HepG2 (cell line): ENCODE measurements around the gene ESRP2. TPM values are rescaled to one million over a fixed set of nuclear protein-coding genes. Genes with fewer than 3 reads are reported as not detected.
A peak's percentile ranks its signal among the peaks of the same experiment; 100 is the strongest.

ENCODE experiments used
- CREM ChIP-seq, 2 experiments: sonication (generic) in 1 of 2; formaldehyde crosslinking in 1 of 2; IDR thresholded peaks; 2 replicates each; pipeline versions ENCODE4 v1.4.0 to v1.6.1; 2016 to 2020; ENCODE audit warnings: antibody characterized with exemption in 1 of 2, mild to moderate bottlenecking in 1 of 2, missing genetic modification reagents in 1 of 2
- FOXK1 ChIP-seq: sonication (generic); formaldehyde crosslinking; IDR thresholded peaks from 2 replicates; pipeline ENCODE4 v1.4.0; 2020; ENCODE audit warnings: low read depth, missing genetic modification reagents, borderline replicate concordance
- HHEX ChIP-seq: IDR thresholded peaks from 2 replicates; pipeline ENCODE4 v1.6.1; 2016; ENCODE audit warnings: control low read depth
- IKZF1 ChIP-seq: fragments of 450-650 bp; IDR thresholded peaks from 2 replicates; pipeline ENCODE4 v1.7.1; 2016
- KLF11 ChIP-seq: IDR thresholded peaks from 2 replicates; pipeline ENCODE4 v1.6.1; 2016; ENCODE audit warnings: missing compliant biosample characterization
- ZFP37 ChIP-seq: sonication (generic); formaldehyde crosslinking; IDR thresholded peaks from 2 replicates; pipeline ENCODE4 v1.4.0; 2020; ENCODE audit warnings: missing genetic modification reagents, borderline replicate concordance
- ZNF430 ChIP-seq: sonication (generic); formaldehyde crosslinking; IDR thresholded peaks from 2 replicates; pipeline ENCODE4 v1.9.0; 2021; ENCODE audit warnings: mild to moderate bottlenecking, missing genetic modification reagents
- ZNF549 ChIP-seq: sonication (generic); formaldehyde crosslinking; IDR thresholded peaks from 2 replicates; pipeline ENCODE4 v1.5.0; 2020; ENCODE audit warnings: missing genetic modification reagents
- ZNF550 ChIP-seq: sonication (generic); formaldehyde crosslinking; IDR thresholded peaks from 2 replicates; pipeline ENCODE4 v1.4.0; 2020; ENCODE audit warnings: mild to moderate bottlenecking, missing genetic modification reagents, borderline replicate concordance
- ZNF629 ChIP-seq: sonication (generic); formaldehyde crosslinking; conservative IDR thresholded peaks from 2 replicates; pipeline ENCODE4 v1.5.0; 2020; ENCODE audit warnings: missing genetic modification reagents
- ZNF713 ChIP-seq: sonication (generic); formaldehyde crosslinking; IDR thresholded peaks from 2 replicates; pipeline ENCODE4 v1.4.0; 2020; ENCODE audit warnings: mild to moderate bottlenecking, missing genetic modification reagents
- polyA plus RNA-seq, 8 experiments: library from polyadenylated mRNA; depleted of rRNA in 3 of 8; stranded (reverse) in 7 of 8; unstranded in 1 of 8; fragments of >200 nt; fragmentation: Illumina TruSeq in 4 of 8; extraction: Trizol in 4 of 8; gene quantifications; 2 replicates each; pipeline versions ENCODE4 v1.2.1 to v1.2.3, GENCODE V29; 2011 to 2016; ENCODE audit warnings: low read depth in 4 of 8, missing spikeins in 1 of 8, mixed read lengths in 1 of 8; ENCODE audit not compliant: insufficient read depth in 1 of 8
- total RNA-seq, 5 experiments: library from RNA; depleted of rRNA; stranded (reverse); fragments of >200 nt; fragmentation: Illumina TruSeq; extraction: Trizol; gene quantifications; 2 replicates each; pipeline ENCODE4 v1.2.3, GENCODE V29; 2016; ENCODE audit warnings: low read depth in 1 of 5
- TF ChIP-seq, protein P1 (sequence below): sonication (generic); formaldehyde crosslinking; IDR thresholded peaks from 2 replicates; pipeline ENCODE4 v1.8.1; 2022; ENCODE audit warnings: low read depth, mild to moderate bottlenecking, missing genetic modification reagents
- TF ChIP-seq, protein P2 (sequence below): sonication (generic); formaldehyde crosslinking; IDR thresholded peaks from 2 replicates; pipeline ENCODE4 v1.4.0; 2020; ENCODE audit warnings: low read depth, missing genetic modification reagents
- TF ChIP-seq, protein P3 (sequence below): sonication (generic); formaldehyde crosslinking; IDR thresholded peaks from 2 replicates; pipeline ENCODE4 v1.8.0; 2022; ENCODE audit warnings: missing genetic modification reagents, mild to moderate bottlenecking, inconsistent platforms, borderline replicate concordance
- TF ChIP-seq, protein P4 (sequence below): IDR thresholded peaks from 2 replicates; pipeline ENCODE4 v1.6.1; 2018; ENCODE audit warnings: missing genetic modification reagents, mild to moderate bottlenecking, missing compliant biosample characterization
- TF ChIP-seq, protein P5 (sequence below): sonication (generic); formaldehyde crosslinking; conservative IDR thresholded peaks from 2 replicates; pipeline ENCODE4 v1.8.0; 2022; ENCODE audit warnings: missing genetic modification reagents
- TF ChIP-seq, protein P6 (sequence below): sonication (generic); formaldehyde crosslinking; IDR thresholded peaks from 2 replicates; pipeline ENCODE4 v1.8.1; 2023; ENCODE audit warnings: missing genetic modification reagents, mild to moderate bottlenecking, borderline replicate concordance

ESRP2 gene
- total and polyA plus RNA-seq, 2 of the 13 experiments (the other 11 are each of a cell fraction or from before 2014, with no cell fraction given) = 21.1 to 32.4 TPM

DNA sequence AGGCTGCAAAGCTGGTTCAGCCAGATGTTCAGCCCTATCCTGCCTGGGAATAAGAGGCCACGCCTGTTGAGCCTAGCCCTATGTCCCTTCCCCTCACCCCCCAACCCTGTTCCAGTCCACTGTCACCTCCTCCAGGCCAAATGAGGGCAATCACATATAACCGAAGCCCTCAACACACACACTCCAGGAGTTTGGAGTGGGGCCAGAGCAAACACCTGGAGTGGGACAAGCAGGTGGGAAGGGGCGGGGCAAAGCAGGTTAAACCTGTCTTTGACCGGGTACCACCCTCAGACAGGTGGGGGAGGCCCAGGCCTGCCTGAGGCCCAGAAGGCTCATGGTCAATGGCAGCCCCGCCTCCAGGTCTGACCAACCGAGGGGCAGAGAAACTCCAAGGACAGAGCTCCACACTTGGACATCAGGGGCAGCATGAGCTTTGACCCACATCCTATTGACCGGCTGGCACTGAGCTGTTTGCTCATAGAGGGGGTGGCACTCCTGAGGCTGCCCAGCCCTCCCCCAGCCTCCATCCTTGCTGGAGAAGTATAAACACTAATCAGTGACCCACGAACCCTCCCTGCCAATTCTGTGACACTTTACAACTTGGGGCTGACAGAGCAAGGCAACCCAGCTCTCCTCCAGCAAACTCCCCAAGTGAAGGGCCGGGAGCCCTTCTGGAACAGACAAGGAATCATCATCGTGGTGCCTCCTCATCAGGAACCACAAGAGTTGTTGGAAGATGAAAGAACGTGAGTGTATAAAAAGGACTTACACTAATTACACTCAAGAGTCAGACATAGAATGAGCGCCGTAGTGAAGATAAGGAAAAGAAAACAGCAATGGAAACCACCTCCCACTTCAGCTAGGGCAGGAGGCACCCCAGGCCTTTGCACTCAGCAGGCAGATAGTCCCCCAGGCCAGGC, 1.5 kb downstream of the ESRP2 start (continued):
- TF ChIP-seq, protein P1, sequence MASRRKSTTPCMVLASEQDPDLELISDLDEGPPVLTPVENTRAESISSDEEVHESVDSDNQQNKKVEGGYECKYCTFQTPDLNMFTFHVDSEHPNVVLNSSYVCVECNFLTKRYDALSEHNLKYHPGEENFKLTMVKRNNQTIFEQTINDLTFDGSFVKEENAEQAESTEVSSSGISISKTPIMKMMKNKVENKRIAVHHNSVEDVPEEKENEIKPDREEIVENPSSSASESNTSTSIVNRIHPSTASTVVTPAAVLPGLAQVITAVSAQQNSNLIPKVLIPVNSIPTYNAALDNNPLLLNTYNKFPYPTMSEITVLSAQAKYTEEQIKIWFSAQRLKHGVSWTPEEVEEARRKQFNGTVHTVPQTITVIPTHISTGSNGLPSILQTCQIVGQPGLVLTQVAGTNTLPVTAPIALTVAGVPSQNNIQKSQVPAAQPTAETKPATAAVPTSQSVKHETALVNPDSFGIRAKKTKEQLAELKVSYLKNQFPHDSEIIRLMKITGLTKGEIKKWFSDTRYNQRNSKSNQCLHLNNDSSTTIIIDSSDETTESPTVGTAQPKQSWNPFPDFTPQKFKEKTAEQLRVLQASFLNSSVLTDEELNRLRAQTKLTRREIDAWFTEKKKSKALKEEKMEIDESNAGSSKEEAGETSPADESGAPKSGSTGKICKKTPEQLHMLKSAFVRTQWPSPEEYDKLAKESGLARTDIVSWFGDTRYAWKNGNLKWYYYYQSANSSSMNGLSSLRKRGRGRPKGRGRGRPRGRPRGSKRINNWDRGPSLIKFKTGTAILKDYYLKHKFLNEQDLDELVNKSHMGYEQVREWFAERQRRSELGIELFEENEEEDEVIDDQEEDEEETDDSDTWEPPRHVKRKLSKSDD = no peak
- no peak for TF ChIP-seq ZFP37
- no peak for TF ChIP-seq ZNF549 (CRISPR knock-in tag)
- TF ChIP-seq, protein P2, sequence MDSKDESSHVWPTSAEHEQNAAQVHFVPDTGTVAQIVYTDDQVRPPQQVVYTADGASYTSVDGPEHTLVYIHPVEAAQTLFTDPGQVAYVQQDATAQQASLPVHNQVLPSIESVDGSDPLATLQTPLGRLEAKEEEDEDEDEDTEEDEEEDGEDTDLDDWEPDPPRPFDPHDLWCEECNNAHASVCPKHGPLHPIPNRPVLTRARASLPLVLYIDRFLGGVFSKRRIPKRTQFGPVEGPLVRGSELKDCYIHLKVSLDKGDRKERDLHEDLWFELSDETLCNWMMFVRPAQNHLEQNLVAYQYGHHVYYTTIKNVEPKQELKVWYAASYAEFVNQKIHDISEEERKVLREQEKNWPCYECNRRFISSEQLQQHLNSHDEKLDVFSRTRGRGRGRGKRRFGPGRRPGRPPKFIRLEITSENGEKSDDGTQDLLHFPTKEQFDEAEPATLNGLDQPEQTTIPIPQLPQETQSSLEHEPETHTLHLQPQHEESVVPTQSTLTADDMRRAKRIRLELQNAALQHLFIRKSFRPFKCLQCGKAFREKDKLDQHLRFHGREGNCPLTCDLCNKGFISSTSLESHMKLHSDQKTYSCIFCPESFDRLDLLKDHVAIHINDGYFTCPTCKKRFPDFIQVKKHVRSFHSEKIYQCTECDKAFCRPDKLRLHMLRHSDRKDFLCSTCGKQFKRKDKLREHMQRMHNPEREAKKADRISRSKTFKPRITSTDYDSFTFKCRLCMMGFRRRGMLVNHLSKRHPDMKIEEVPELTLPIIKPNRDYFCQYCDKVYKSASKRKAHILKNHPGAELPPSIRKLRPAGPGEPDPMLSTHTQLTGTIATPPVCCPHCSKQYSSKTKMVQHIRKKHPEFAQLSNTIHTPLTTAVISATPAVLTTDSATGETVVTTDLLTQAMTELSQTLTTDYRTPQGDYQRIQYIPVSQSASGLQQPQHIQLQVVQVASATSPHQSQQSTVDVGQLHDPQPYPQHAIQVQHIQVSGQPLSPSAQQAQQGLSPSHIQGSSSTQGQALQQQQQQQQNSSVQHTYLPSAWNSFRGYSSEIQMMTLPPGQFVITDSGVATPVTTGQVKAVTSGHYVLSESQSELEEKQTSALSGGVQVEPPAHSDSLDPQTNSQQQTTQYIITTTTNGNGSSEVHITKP = no peak
- TF ChIP-seq ZNF550 (CRISPR knock-in tag) = no peak
- TF ChIP-seq KLF11 (CRISPR knock-in tag) = peak; percentile 58; the same call in 1 of the 2 replicates
- TF ChIP-seq IKZF1 = no peak
- TF ChIP-seq CREM (IDR thresholded peaks at IDR 0.05) = peak; percentile 66; the same call in 1 of the 2 replicates
- TF ChIP-seq CREM (CRISPR knock-in tag; IDR thresholded peaks at IDR 0.05) = no peak
- peak; percentile 31; the same call in 1 of the 2 replicates for TF ChIP-seq ZNF430 (CRISPR knock-in tag)
- TF ChIP-seq, protein P3, sequence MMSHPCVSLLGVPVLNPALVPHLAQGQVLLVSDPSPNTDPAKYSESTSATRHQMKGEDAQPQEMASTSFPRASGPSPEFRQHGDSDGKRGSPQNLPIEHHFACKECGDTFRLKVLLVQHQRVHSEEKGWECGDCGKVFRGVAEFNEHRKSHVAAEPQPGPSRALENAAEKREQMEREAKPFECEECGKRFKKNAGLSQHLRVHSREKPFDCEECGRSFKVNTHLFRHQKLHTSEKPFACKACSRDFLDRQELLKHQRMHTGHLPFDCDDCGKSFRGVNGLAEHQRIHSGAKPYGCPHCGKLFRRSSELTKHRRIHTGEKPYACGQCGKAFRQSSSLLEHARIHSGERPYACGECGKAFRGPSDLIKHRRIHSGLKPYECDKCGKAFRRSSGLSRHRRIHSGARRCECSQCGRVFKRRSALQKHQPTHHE (CRISPR knock-in tag) = no peak
- 0 out of 2 replicates have a peak, but pooled peaks have one; percentile 11 for TF ChIP-seq ZNF713 (CRISPR knock-in tag)
- peak; percentile 38; the same call in 1 of the 2 replicates for TF ChIP-seq HHEX
- TF ChIP-seq FOXK1 (CRISPR knock-in tag) = peak; percentile 26; the same call in 1 of the 2 replicates
- TF ChIP-seq, protein P4, sequence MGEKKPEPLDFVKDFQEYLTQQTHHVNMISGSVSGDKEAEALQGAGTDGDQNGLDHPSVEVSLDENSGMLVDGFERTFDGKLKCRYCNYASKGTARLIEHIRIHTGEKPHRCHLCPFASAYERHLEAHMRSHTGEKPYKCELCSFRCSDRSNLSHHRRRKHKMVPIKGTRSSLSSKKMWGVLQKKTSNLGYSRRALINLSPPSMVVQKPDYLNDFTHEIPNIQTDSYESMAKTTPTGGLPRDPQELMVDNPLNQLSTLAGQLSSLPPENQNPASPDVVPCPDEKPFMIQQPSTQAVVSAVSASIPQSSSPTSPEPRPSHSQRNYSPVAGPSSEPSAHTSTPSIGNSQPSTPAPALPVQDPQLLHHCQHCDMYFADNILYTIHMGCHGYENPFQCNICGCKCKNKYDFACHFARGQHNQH (CRISPR knock-in tag) = peak; percentile 88
- no peak for TF ChIP-seq ZNF629 (CRISPR knock-in tag)
- TF ChIP-seq, protein P5, sequence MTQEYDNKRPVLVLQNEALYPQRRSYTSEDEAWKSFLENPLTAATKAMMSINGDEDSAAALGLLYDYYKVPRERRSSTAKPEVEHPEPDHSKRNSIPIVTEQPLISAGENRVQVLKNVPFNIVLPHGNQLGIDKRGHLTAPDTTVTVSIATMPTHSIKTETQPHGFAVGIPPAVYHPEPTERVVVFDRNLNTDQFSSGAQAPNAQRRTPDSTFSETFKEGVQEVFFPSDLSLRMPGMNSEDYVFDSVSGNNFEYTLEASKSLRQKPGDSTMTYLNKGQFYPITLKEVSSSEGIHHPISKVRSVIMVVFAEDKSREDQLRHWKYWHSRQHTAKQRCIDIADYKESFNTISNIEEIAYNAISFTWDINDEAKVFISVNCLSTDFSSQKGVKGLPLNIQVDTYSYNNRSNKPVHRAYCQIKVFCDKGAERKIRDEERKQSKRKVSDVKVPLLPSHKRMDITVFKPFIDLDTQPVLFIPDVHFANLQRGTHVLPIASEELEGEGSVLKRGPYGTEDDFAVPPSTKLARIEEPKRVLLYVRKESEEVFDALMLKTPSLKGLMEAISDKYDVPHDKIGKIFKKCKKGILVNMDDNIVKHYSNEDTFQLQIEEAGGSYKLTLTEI (CRISPR knock-in tag) = no peak
- TF ChIP-seq, protein P6, sequence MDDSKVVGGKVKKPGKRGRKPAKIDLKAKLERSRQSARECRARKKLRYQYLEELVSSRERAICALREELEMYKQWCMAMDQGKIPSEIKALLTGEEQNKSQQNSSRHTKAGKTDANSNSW (CRISPR knock-in tag) = no peak
